NOMO-1 (cell line): ENCODE measurements around the gene BEND4.
"Not testable (repeated sequence)": the region's sequence is repeated elsewhere in the genome, so short reads cannot be mapped to it uniquely, and the experiment has no call there.

Experiments
- DNase-seq, 2 experiments: peaks; one replicate each; lab custom pipeline; 2025; ENCODE audit not compliant: unreplicated experiment in 2 of 2; lab: John Stamatoyannopoulos, UW

Gene BEND4

GRCh38 chr4:42152507-42153504, at the start of gene BEND4:
Gene BEND4 (minus strand): TSS chr4:42152655. CDS start chr4:42152143, 512 bp downstream.
- DNase-seq, result no peak

GRCh38 chr4:42197341-42197740, 44.9 kb upstream of the BEND4 start:
- DNase-seq, result no peak

GRCh38 chr4:42172921-42173320, 20.5 kb upstream of the BEND4 start:
- no peak for DNase-seq

GRCh38 chr4:42172128-42172790, 19.8 kb upstream of the BEND4 start:
- no peak for DNase-seq

- DNase-seq, result no peak
Measured at GRCh38 chr4:42167709-42168108, 15.3 kb upstream of the BEND4 start.

GRCh38 chr4:42166186-42166585, 13.7 kb upstream of the BEND4 start:
- not testable (repeated sequence) for DNase-seq

GRCh38 chr4:42159271-42160001, 7.0 kb upstream of the BEND4 start:
- no peak for DNase-seq

- DNase-seq, result no peak
Measured at GRCh38 chr4:42151568-42152506, 618 bp downstream of the BEND4 start.

GRCh38 chr4:42150653-42151567, 1.5 kb downstream of the BEND4 start:
- DNase-seq, result no peak

- no peak for DNase-seq
Measured at GRCh38 chr4:42149004-42149403, 3.5 kb downstream of the BEND4 start.

GRCh38 chr4:42148425-42148824, 4.0 kb downstream of the BEND4 start:
- no peak for DNase-seq

- DNase-seq, result no peak
Measured at GRCh38 chr4:42144028-42144427, 8.4 kb downstream of the BEND4 start.

GRCh38 chr4:42142591-42142990, 9.9 kb downstream of the BEND4 start:
- no peak for DNase-seq

- no peak for DNase-seq
Measured at GRCh38 chr4:42136371-42136770, 16.1 kb downstream of the BEND4 start.

- DNase-seq, result no peak
Measured at GRCh38 chr4:42133006-42133405, 19.4 kb downstream of the BEND4 start.

- no peak for DNase-seq
Measured at GRCh38 chr4:42132099-42132498, 20.4 kb downstream of the BEND4 start.

- no peak for DNase-seq
Measured at GRCh38 chr4:42123071-42123644, 29.3 kb downstream of the BEND4 start.

- DNase-seq, result no peak
Measured at GRCh38 chr4:42122237-42122636, 30.2 kb downstream of the BEND4 start.

- no peak for DNase-seq
Measured at GRCh38 chr4:42119886-42120285, 32.6 kb downstream of the BEND4 start.
